CD4-positive, alpha-beta T cell treated with Interferon gamma for 1 hour (primary cell): ENCODE results near the gene SLC30A2.
"Not testable (repeated sequence)": the region's sequence is repeated elsewhere in the genome, so short reads cannot be mapped to it uniquely, and the experiment has no call there.

Experiments
- DNase-seq: peaks from one replicate; pipeline ENCODE4 v3.0.0-alpha.2; 2020

The SLC30A2 gene

GRCh38 chr1:26045722-26046245, at the start of gene SLC30A2:
Gene SLC30A2, minus strand, starts transcription at chr1:26046118. Its CDS starts 222 bp downstream, at chr1:26045896.
- no peak for DNase-seq

- DNase-seq = no peak
These were observed 48.9 kb upstream of the SLC30A2 start for GRCh38 chr1:26094677-26095383.

GRCh38 chr1:26094076-26094669, 48.3 kb upstream of the SLC30A2 start:
- no peak for DNase-seq

GRCh38 chr1:26093569-26093968, 47.7 kb upstream of the SLC30A2 start:
- not testable (repeated sequence) for DNase-seq

- DNase-seq = no peak
These were observed 46.5 kb upstream of the SLC30A2 start for GRCh38 chr1:26092422-26092821.

GRCh38 chr1:26090893-26091292, 45.0 kb upstream of the SLC30A2 start:
- no peak for DNase-seq

- no peak for DNase-seq
These were observed 43.2 kb upstream of the SLC30A2 start for GRCh38 chr1:26089125-26089524.

GRCh38 chr1:26084844-26085243, 38.9 kb upstream of the SLC30A2 start:
- DNase-seq = no peak

GRCh38 chr1:26084091-26084561, 38.2 kb upstream of the SLC30A2 start:
- no peak for DNase-seq

- DNase-seq = no peak
These were observed 37.3 kb upstream of the SLC30A2 start for GRCh38 chr1:26083208-26083607.

GRCh38 chr1:26082020-26082350, 36.1 kb upstream of the SLC30A2 start:
- DNase-seq = no peak

GRCh38 chr1:26081267-26082019, 35.5 kb upstream of the SLC30A2 start:
- DNase-seq = no peak

GRCh38 chr1:26079960-26080814, 34.3 kb upstream of the SLC30A2 start:
- DNase-seq = no peak

GRCh38 chr1:26079178-26079563, 33.3 kb upstream of the SLC30A2 start:
- DNase-seq = no peak

- no peak for DNase-seq
These were observed 32.6 kb upstream of the SLC30A2 start for GRCh38 chr1:26078286-26079177.

GRCh38 chr1:26077524-26077923, 31.6 kb upstream of the SLC30A2 start:
- DNase-seq = no peak

GRCh38 chr1:26075421-26076144, 29.7 kb upstream of the SLC30A2 start:
- DNase-seq = no peak

GRCh38 chr1:26072305-26072704, 26.4 kb upstream of the SLC30A2 start:
- no peak for DNase-seq

- no peak for DNase-seq
These were observed 25.0 kb upstream of the SLC30A2 start for GRCh38 chr1:26070963-26071342.

GRCh38 chr1:26070296-26070962, 24.5 kb upstream of the SLC30A2 start:
- DNase-seq = no peak

GRCh38 chr1:26069941-26070295, 24.0 kb upstream of the SLC30A2 start:
- DNase-seq = no peak
